ENCODE results near the gene WDR64.

DNA sequence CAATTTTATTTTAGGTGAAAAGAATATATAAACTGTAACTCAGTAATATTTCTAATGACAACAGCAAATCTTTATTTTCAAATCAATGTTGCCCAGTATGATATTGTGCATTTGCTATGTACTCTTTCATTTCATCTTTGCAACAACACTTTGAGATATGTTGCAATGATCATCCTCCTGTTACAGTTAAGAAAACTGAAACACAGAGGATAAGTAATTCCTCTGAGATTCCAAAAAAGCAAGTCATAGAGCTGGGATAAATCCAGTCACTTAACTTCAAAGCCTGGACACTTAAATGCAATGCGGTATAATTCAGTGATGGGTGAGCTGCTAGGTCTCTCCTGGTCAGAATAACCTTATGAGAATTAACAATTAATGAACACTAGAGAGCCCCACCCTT is 147.3 kb downstream of the WDR64 start:
- TF ChIP-seq, protein P1, sequence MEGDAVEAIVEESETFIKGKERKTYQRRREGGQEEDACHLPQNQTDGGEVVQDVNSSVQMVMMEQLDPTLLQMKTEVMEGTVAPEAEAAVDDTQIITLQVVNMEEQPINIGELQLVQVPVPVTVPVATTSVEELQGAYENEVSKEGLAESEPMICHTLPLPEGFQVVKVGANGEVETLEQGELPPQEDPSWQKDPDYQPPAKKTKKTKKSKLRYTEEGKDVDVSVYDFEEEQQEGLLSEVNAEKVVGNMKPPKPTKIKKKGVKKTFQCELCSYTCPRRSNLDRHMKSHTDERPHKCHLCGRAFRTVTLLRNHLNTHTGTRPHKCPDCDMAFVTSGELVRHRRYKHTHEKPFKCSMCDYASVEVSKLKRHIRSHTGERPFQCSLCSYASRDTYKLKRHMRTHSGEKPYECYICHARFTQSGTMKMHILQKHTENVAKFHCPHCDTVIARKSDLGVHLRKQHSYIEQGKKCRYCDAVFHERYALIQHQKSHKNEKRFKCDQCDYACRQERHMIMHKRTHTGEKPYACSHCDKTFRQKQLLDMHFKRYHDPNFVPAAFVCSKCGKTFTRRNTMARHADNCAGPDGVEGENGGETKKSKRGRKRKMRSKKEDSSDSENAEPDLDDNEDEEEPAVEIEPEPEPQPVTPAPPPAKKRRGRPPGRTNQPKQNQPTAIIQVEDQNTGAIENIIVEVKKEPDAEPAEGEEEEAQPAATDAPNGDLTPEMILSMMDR (IDR thresholded peaks at IDR 0.05; ENCODE audit: poor library complexity) = no peak
- TF ChIP-seq EZH2 (IDR thresholded peaks at IDR 0.05; ENCODE audit: borderline replicate concordance) = no peak

Data from hepatocyte (in vitro differentiated cells).